WTC11 (cell line): Measurements from ENCODE around the gene GRM4. TPM values are rescaled to one million over a fixed set of nuclear protein-coding genes. Genes with fewer than 3 reads are reported as not detected.

Experiments
- ATAC-seq: fragments of 200-7000 bp; cut with Tn5 transposase; 2 replicates; pipeline ENCODE4 v1.10.0; 2021; ENCODE audit warnings: mild to moderate bottlenecking, moderate library complexity
- CTCF ChIA-PET: fragments of 300-600 bp; sonication (Branson Sonifier 250); formaldehyde crosslinking; loops from one replicate; lab custom pipeline; 2021; ENCODE audit warnings: antibody characterized with exemption; lab: Charles Lee
- POLR2A ChIA-PET: fragments of 350-600 bp; sonication (Branson Sonifier 250); formaldehyde crosslinking; loops from one replicate; lab custom pipeline; 2021; ENCODE audit warnings: antibody characterized with exemption; lab: Charles Lee
- DNase-seq: peaks from one replicate; pipeline ENCODE4 v3.0.0; 2021; ENCODE audit warnings: low spot score
- H3K27ac Mint-ChIP-seq: 2 replicates; pipeline ENCODE4 v1.8.0; 2021; ENCODE audit warnings: mixed read lengths
- H3K27me3 Mint-ChIP-seq: 2 replicates; pipeline ENCODE4 v1.8.0; 2021; ENCODE audit warnings: low read depth, mild to moderate bottlenecking, moderate library complexity, mixed read lengths
- H3K36me3 Mint-ChIP-seq: 2 replicates; pipeline ENCODE4 v1.8.0; 2021; ENCODE audit warnings: mixed read lengths
- H3K4me1 Mint-ChIP-seq: 2 replicates; pipeline ENCODE4 v1.8.0; 2022; ENCODE audit warnings: mixed read lengths
- H3K4me3 Mint-ChIP-seq: 2 replicates; pipeline ENCODE4 v1.8.0; 2021; ENCODE audit warnings: mild to moderate bottlenecking, moderate library complexity, mixed read lengths
- H3K9me3 Mint-ChIP-seq: 2 replicates; pipeline ENCODE4 v1.8.0; 2021; ENCODE audit warnings: mixed read lengths
- ATF3 ChIP-seq: sonication (generic); formaldehyde crosslinking; conservative IDR thresholded peaks from 2 replicates; pipeline ENCODE4 v1.8.1; 2022; ENCODE audit warnings: mild to moderate bottlenecking, missing genetic modification reagents
- CBFB ChIP-seq: sonication (generic); formaldehyde crosslinking; IDR thresholded peaks from 2 replicates; pipeline ENCODE4 v1.8.1; 2022; ENCODE audit warnings: mild to moderate bottlenecking, low read depth, missing genetic modification reagents
- CREB1 ChIP-seq: sonication (generic); formaldehyde crosslinking; IDR thresholded peaks from 2 replicates; pipeline ENCODE4 v1.8.0; 2023; ENCODE audit warnings: mild to moderate bottlenecking, missing genetic modification reagents
- EMX1 ChIP-seq: fragments of 250-450 bp; sonication (Bioruptor Pico); IDR thresholded peaks from 2 replicates; pipeline ENCODE4 v1.8.0; 2021; ENCODE audit warnings: mild to moderate bottlenecking
- ESRRA ChIP-seq: sonication (generic); formaldehyde crosslinking; IDR thresholded peaks from 2 replicates; pipeline ENCODE4 v1.8.1; 2022; ENCODE audit warnings: mild to moderate bottlenecking, missing genetic modification reagents, borderline replicate concordance
- JUN ChIP-seq: sonication (generic); formaldehyde crosslinking; IDR thresholded peaks from 2 replicates; pipeline ENCODE4 v1.8.0; 2023; ENCODE audit warnings: mild to moderate bottlenecking, missing genetic modification reagents
- MYBL2 ChIP-seq: sonication (generic); formaldehyde crosslinking; IDR thresholded peaks from 2 replicates; pipeline ENCODE4 v1.8.1; 2023; ENCODE audit warnings: mild to moderate bottlenecking, moderate library complexity, missing genetic modification reagents
- NFATC4 ChIP-seq: fragments of 250-450 bp; sonication (Bioruptor Pico); IDR thresholded peaks from 2 replicates; pipeline ENCODE4 v1.9.0; 2021; ENCODE audit warnings: mild to moderate bottlenecking
- NR2C2 ChIP-seq: sonication (generic); formaldehyde crosslinking; IDR thresholded peaks from 2 replicates; pipeline ENCODE4 v1.8.0; 2022; ENCODE audit warnings: mild to moderate bottlenecking, missing genetic modification reagents
- SMAD4 ChIP-seq: sonication (generic); formaldehyde crosslinking; IDR thresholded peaks from 2 replicates; pipeline ENCODE4 v1.8.0; 2022; ENCODE audit warnings: mild to moderate bottlenecking, missing genetic modification reagents
- TCF7 ChIP-seq: sonication (generic); formaldehyde crosslinking; IDR thresholded peaks from 2 replicates; pipeline ENCODE4 v1.8.0; 2022; ENCODE audit warnings: mild to moderate bottlenecking, low read depth, missing genetic modification reagents, moderate library complexity
- TEAD1 ChIP-seq: sonication (generic); formaldehyde crosslinking; IDR thresholded peaks from 2 replicates; pipeline ENCODE4 v1.8.0; 2022; ENCODE audit warnings: mild to moderate bottlenecking, missing genetic modification reagents
- USF1 ChIP-seq: sonication (generic); formaldehyde crosslinking; IDR thresholded peaks from 2 replicates; pipeline ENCODE4 v1.8.0; 2022; ENCODE audit warnings: mild to moderate bottlenecking, missing genetic modification reagents
- ZNF317 ChIP-seq: sonication (generic); formaldehyde crosslinking; IDR thresholded peaks from 2 replicates; pipeline ENCODE4 v1.8.1; 2023; ENCODE audit warnings: low read depth, mild to moderate bottlenecking, moderate library complexity, missing genetic modification reagents, borderline replicate concordance
- ZNF396 ChIP-seq: fragments of 250-450 bp; sonication (Bioruptor Pico); IDR thresholded peaks from 2 replicates; pipeline ENCODE4 v1.8.0; 2021; ENCODE audit warnings: mild to moderate bottlenecking, moderate library complexity, borderline replicate concordance
- ZNF423 ChIP-seq: fragments of 250-450 bp; sonication (Bioruptor Pico); IDR thresholded peaks from 2 replicates; pipeline ENCODE4 v2.1.2; 2022; ENCODE audit warnings: mild to moderate bottlenecking, moderate library complexity
- ZNF671 ChIP-seq: fragments of 250-450 bp; sonication (Bioruptor Pico); IDR thresholded peaks from 2 replicates; pipeline ENCODE4 v1.8.0; 2021; ENCODE audit warnings: mild to moderate bottlenecking
- total RNA-seq: library from RNA; stranded (reverse); gene quantifications from 3 replicates; pipeline ENCODE4 v1.2.3, GENCODE V29; 2021
- TF ChIP-seq, protein P1 (sequence below): sonication (generic); formaldehyde crosslinking; IDR thresholded peaks from 2 replicates; pipeline ENCODE4 v1.8.1; 2023; ENCODE audit warnings: mild to moderate bottlenecking, missing genetic modification reagents, borderline replicate concordance
- TF ChIP-seq, protein P2 (sequence below): fragments of 250-450 bp; sonication (Bioruptor Pico); IDR thresholded peaks from 2 replicates; pipeline ENCODE4 v2.1.2; 2022; ENCODE audit warnings: mild to moderate bottlenecking, moderate library complexity
- TF ChIP-seq, protein P3 (sequence below): sonication (generic); formaldehyde crosslinking; IDR thresholded peaks from 2 replicates; pipeline ENCODE4 v1.8.1; 2022; ENCODE audit warnings: low read depth, mild to moderate bottlenecking, moderate library complexity, missing genetic modification reagents, borderline replicate concordance
- TF ChIP-seq, protein P4 (sequence below): fragments of 250-450 bp; sonication (Bioruptor Pico); IDR thresholded peaks from 2 replicates; pipeline ENCODE4 v1.8.0; 2021; ENCODE audit warnings: mild to moderate bottlenecking

Gene GRM4
- total RNA-seq, 1 experiment from 2014 or later, result 34.5 TPM

GRCh38 chr6:34086558-34086957 is 59.3 kb downstream of the GRM4 start (continued):
- TF ChIP-seq, protein P1, sequence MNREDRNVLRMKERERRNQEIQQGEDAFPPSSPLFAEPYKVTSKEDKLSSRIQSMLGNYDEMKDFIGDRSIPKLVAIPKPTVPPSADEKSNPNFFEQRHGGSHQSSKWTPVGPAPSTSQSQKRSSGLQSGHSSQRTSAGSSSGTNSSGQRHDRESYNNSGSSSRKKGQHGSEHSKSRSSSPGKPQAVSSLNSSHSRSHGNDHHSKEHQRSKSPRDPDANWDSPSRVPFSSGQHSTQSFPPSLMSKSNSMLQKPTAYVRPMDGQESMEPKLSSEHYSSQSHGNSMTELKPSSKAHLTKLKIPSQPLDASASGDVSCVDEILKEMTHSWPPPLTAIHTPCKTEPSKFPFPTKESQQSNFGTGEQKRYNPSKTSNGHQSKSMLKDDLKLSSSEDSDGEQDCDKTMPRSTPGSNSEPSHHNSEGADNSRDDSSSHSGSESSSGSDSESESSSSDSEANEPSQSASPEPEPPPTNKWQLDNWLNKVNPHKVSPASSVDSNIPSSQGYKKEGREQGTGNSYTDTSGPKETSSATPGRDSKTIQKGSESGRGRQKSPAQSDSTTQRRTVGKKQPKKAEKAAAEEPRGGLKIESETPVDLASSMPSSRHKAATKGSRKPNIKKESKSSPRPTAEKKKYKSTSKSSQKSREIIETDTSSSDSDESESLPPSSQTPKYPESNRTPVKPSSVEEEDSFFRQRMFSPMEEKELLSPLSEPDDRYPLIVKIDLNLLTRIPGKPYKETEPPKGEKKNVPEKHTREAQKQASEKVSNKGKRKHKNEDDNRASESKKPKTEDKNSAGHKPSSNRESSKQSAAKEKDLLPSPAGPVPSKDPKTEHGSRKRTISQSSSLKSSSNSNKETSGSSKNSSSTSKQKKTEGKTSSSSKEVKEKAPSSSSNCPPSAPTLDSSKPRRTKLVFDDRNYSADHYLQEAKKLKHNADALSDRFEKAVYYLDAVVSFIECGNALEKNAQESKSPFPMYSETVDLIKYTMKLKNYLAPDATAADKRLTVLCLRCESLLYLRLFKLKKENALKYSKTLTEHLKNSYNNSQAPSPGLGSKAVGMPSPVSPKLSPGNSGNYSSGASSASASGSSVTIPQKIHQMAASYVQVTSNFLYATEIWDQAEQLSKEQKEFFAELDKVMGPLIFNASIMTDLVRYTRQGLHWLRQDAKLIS (CRISPR knock-in tag), result no peak
- TF ChIP-seq EMX1 (no peak), MYBL2 (no peak), CREB1 (CRISPR knock-in tag) (no peak), TCF7 (CRISPR knock-in tag) (no peak), NR2C2 (CRISPR knock-in tag) (no peak)

DNA sequence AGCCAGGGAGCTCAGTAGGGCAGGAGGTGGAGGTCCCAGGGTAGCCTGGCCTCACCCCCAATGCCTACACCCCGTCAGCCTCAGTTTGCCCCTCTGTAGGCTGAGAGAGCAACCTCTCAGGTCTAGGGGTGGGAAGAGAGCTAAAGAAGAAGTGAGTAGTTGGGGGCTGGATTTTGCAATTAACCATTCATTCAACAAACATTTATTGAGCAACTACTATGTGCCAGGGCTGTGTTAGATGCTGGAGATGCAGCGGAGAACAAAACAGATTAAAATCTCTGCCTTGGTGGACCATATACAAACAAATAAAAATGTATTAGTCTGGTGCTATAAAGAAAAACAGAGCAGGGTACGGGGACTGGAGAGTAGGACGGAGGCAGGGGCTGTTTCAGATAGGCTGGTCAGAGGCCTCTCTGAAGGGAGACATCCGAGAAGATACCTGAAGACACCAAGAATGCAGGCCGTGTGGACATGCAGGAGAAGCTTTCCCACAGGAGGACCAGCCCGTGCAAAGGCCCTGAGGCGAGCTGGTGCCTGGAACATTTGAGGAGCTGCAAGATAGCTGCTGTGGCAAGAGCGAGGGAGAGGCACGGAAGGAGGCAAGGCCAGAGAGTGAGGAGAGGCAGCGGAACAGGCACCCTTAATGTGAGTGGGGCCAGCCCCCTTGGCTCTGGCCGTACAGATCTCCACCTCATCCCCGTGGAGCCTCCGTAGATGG is 60.3 kb downstream of the GRM4 start:
- no peak for DNase-seq
- Mint-ChIP-seq H3K27me3 (no peaks in the 10 kb centered on the region), H3K27ac (no peak overlapping the region; the same call in 1 of the 2 replicates), H3K36me3 (peaks cover 3% of the 10 kb centered on the region), H3K9me3 (no peaks in the 10 kb centered on the region), H3K4me1 (peaks cover 19% of the 10 kb centered on the region)
- ChIA-PET POLR2A (interaction anchor here (0.5 kb wide), 1 partner anchor 329 kb away, joined by 3 read pairs; no protein-coding TSS in a partner anchor), CTCF (interaction anchor here (1.5 to 2.2 kb wide), 2 partner anchors 11 to 23 kb away, joined by 3 to 5 read pairs; no protein-coding TSS in a partner anchor)
- TF ChIP-seq USF1 (no peak), TEAD1 (CRISPR knock-in tag) (no peak), ZNF423 (CRISPR knock-in tag) (no peak), ZNF671 (CRISPR knock-in tag) (no peak), ZNF396 (CRISPR knock-in tag) (no peak), SMAD4 (no peak), JUN (CRISPR knock-in tag) (no peak), ATF3 (CRISPR knock-in tag) (no peak)
- TF ChIP-seq, protein P2, sequence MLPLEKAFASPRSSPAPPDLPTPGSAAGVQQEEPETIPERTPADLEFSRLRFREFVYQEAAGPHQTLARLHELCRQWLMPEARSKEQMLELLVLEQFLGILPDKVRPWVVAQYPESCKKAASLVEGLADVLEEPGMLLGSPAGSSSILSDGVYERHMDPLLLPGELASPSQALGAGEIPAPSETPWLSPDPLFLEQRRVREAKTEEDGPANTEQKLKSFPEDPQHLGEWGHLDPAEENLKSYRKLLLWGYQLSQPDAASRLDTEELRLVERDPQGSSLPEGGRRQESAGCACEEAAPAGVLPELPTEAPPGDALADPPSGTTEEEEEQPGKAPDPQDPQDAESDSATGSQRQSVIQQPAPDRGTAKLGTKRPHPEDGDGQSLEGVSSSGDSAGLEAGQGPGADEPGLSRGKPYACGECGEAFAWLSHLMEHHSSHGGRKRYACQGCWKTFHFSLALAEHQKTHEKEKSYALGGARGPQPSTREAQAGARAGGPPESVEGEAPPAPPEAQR, result no peak
- TF ChIP-seq, all 79 proteins: peak for 0
- no peak for ATAC-seq
- no peak overlapping the region for H3K4me3 Mint-ChIP-seq

DNA sequence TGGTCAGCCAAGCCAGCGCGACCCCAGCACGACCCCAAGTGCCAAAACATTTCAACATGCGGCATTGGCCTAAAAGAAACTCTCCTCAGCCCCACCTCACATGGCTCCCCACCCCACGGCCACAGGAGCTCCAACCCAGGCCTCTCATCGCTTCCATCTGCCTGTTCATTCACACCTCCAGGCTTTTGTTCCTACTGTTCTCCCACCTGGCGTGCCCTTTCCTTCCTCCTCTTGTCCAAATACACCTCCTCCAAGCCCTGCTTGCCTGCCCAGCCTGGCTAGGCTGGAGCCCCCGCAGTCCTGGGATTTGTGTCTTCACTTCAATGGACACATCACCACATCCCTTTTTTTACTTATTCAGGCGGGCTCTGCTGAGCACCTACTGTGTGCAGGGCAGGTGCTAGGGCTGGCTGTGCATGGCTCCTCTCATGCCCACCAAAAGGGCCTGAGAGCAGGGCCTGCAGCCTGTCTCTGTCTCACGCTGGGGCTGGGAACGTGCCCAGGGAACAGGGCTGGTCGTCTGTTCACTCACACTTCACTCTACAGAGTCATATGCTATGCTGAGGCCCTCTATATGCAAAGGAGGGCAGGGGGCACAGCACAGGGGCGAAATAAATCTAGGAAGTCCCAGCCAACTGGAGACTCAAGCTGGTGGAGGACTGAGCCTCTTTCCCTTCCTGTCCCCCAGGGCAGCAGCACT is 61.1 kb downstream of the GRM4 start:
- no peak for DNase-seq
- no peak overlapping the region for H3K27ac Mint-ChIP-seq
- no peaks in the 10 kb centered on the region for H3K27me3 Mint-ChIP-seq
- ATAC-seq, result no peak
- H3K36me3 Mint-ChIP-seq, result peaks cover 3% of the 10 kb centered on the region
- ChIA-PET POLR2A (no interaction called here), CTCF (interaction anchor here (1.2 to 3.7 kb wide), 3 partner anchors 22 to 30 kb away, joined by 5 to 16 read pairs (median 6); no protein-coding TSS in a partner anchor)
- H3K4me3 Mint-ChIP-seq, result no peak overlapping the region
- no peaks in the 10 kb centered on the region for H3K9me3 Mint-ChIP-seq
- peaks cover 19% of the 10 kb centered on the region for H3K4me1 Mint-ChIP-seq
- TF ChIP-seq ESRRA (CRISPR knock-in tag), result no peak
- TF ChIP-seq, protein P3, sequence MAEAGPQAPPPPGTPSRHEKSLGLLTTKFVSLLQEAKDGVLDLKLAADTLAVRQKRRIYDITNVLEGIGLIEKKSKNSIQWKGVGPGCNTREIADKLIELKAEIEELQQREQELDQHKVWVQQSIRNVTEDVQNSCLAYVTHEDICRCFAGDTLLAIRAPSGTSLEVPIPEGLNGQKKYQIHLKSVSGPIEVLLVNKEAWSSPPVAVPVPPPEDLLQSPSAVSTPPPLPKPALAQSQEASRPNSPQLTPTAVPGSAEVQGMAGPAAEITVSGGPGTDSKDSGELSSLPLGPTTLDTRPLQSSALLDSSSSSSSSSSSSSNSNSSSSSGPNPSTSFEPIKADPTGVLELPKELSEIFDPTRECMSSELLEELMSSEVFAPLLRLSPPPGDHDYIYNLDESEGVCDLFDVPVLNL, result no peak
- TF ChIP-seq ZNF317 (CRISPR knock-in tag), result no peak
- no peak for TF ChIP-seq NFATC4 (CRISPR knock-in tag)
- TF ChIP-seq, protein P4, sequence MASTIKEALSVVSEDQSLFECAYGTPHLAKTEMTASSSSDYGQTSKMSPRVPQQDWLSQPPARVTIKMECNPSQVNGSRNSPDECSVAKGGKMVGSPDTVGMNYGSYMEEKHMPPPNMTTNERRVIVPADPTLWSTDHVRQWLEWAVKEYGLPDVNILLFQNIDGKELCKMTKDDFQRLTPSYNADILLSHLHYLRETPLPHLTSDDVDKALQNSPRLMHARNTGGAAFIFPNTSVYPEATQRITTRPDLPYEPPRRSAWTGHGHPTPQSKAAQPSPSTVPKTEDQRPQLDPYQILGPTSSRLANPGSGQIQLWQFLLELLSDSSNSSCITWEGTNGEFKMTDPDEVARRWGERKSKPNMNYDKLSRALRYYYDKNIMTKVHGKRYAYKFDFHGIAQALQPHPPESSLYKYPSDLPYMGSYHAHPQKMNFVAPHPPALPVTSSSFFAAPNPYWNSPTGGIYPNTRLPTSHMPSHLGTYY, result no peak
- no peak for TF ChIP-seq CBFB (CRISPR knock-in tag)
